Activated CD4-positive, alpha-beta T cell treated with anti-CD3 and anti-CD28 coated beads for 1 hour (primary cell): Measurements from ENCODE around the gene KDM2B.
A peak's percentile ranks its signal among the peaks of the same experiment; 100 is the strongest.

Experiments
- DNase-seq: peaks from one replicate; pipeline ENCODE4 v3.0.0-alpha.2; 2020

Gene KDM2B

DNA sequence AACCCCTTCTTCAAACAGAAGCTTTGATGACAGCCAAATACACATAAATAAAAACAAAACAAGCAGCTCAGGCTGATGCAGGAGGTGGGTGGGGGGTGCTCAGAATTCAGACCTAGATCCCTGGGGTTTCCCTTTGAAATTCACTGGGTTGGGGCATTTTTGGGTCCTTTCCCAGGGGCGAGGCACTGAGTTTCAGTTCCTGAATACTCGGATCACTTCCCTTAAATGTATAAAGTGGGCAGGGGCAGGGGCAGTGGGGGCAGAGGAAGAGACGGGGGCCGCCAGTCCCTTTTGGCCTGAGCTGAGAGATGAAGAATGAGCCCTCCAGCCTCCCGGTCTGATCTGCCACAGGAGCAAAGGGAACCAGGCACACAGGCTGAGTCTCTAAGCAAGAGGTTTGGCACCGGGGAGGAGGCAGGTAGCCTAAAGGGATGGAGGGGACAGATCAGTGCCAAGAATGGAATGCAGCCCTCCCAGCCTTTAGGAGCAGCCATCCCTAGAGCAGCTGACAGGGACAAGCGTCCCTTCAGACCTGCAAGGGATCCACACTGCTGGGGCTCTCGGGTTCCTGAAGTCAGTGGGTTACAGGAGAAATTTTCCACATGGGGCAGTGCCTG, 20.3 kb downstream of the KDM2B start:
- no peak for DNase-seq

DNA sequence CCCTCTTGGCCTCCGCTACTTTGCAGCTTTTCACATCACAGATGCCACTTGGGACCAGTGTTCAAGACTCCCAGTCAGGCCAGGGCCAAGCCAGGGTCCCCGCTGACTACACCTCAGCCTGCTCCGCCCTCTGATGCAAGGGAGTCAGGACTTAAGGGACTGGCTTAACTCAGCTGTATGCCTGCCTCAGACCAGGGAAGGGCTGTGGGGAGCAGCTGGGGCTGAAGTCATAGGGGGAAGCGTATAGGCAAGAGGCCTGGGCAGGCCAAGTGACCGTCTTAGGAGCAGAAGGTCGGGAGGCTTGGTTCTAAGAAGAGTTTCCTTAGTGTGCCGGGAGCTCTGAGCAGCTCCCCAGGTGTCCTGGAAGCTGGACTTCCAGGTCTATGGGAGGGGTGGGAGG, 21.9 kb downstream of the KDM2B start:
- no peak for DNase-seq

DNA sequence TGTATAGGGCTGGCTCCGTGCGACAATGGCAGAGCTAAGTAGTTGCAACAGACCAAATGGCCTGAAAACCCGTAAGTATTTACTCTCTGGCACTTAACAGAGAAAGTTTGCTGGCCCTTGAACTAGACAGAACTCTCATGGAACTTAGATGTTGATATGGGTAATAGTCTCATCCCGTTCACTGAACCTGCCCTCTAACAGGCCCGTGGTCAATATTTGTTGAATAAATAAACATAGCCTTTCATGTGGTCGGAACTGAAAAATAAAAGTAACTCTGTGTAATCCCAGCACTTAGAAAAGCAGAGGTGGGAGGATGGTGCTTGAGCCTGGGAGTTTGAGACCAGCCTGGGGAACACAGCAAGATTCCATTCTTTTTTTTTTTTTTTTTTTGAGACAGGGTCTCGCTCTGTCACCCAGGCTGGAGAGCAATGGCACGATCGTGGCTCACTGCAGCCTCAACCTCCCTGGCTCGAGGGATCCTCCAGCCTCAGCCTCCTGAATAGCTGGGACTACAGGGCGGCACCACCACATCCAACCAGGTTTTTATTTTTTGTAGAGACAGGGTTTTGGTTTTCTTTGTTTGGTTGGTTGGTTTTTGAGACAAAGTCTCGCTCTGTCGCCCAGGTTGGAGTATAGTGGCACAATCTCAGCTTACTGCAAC, 29.7 kb downstream of the KDM2B start:
- no peak for DNase-seq

DNA sequence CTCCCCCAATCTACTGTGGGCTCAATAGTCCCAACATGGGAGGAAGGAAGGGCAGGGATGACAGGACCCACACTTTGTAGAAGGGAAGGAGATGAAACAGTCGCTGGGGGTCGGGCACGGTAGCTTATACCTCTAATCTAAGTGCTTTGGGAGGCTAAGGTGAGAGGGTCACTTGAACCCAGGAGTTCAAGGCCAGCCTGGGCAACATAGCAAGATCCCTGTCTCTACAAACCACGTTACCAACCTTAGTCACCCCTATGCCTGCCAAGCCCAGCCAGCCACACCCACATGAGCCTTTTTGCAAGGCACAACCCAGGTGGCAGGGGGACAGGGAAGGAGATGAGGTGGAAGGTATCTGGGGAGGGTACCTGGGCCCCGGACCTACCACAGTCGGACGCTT, 31.7 kb downstream of the KDM2B start:
- no peak for DNase-seq

DNA sequence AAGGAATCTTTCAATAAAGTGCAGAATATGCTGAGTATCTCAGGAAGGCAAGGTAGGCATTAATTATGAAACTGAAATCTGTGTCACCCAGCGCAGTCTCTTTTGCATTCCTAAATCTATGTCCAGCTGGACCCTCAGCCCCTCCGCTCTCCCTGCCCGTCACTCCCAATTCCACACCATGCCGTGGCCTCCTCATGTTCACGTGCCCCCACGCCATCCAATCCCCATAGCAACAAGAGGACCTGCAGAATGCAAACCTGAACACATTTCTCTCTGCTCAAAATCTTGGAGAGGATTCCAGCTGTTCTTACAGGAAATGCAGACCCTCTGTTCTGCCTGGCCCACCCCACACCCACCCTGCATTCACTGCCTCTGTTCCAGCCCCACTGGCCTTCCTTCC, 35.3 kb downstream of the KDM2B start:
- DNase-seq: no peak

DNA sequence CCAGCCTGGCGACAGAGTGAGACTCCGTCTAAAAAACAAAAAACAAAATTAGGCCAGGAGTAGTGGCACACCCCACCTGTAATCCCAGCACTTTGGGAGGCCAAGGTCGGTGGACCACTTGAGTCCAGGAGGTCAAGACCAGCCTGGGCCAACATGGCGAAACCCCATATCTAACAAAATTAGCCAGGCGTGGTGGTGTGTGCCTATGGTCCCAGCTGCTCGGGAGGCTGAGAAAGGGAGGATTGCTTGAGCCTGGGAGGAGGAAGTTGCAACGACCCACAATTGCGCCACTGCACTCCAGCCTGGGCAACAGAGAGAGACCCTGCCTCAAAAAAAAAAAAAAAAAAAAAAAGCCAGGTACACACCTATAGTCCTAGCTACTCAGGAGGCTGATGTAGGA, 37.0 kb downstream of the KDM2B start:
- DNase-seq: no peak

DNA sequence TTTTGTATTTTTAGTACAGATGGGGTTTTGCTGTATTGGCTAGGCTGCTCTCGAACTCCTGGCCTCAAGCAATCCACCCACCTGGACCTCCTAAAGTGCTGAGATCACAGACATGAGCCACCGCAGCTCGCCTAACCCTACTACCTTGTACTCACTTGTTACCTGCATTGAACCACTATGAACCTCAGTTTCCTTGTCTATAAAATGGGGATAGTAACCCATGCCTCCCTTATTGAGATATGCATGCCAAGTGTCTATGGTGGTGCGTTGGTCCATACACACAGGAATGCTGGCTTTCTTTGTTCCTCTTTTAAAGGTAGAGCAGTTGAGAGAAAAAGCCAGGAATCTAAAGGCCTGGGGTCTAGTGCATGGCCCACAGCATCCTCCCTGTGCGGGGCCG, 40.9 kb downstream of the KDM2B start:
- no peak for DNase-seq

DNA sequence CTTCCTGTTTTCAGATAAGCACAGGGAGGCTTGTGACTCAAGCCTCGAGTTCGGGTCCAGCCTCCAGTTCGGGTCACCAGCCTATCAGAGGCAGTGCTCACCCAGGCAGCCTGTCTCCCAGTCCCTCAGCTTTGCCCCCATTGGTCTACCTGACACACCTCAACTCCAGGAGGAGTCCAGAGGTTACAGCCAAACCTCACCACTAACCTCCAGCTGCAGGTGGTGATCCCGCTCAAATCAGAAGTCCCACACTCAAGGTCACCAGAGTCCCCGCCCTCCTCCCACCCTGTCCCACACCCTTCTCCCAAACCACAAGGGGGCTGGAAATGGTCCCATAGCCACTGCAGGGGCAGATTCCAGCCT, 42.1 kb downstream of the KDM2B start:
- no peak for DNase-seq

DNA sequence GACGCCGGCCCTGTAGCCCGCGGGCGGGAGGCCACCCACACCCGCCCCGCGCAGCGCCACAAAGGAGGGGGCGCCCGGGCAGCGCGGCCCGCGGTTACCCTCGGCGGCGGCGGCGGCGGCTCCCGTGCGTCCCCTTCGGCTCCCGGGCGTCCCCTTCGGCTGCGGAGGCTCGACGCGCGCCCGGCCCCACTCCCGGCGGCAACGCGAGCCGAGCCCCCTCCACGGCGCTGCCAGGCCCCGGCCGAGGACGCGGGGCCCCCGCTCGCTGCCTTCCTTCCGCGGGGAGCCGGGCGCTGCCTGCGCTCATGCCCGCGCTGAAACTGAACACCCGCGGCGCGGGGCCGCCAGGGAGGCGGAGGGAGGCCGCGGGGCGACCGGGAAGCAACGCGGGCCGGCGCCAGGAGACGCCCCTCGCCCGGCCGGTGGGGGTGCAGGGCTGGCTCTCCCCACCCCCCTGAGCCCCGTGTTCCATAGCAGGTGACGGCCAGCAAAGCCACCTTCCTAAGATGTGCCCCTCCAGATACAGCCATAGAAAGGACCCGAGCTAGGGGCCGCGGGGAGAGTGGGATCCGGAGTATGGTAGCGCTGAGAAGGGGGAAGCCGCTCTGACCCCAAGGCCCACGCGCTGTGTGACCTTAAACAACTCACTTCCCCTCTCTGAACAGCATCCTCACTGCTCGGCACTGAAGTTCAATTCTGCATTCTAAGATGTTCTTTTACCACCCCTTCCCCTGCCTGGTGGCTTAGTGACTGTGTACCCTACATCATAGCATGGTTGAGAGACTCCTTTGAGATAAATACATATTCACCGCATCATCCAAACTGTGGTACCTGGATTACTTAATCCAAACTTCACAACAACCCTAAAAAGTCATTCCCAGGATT, 42.8 kb downstream of the KDM2B start:
- DNase-seq: no peak

DNA sequence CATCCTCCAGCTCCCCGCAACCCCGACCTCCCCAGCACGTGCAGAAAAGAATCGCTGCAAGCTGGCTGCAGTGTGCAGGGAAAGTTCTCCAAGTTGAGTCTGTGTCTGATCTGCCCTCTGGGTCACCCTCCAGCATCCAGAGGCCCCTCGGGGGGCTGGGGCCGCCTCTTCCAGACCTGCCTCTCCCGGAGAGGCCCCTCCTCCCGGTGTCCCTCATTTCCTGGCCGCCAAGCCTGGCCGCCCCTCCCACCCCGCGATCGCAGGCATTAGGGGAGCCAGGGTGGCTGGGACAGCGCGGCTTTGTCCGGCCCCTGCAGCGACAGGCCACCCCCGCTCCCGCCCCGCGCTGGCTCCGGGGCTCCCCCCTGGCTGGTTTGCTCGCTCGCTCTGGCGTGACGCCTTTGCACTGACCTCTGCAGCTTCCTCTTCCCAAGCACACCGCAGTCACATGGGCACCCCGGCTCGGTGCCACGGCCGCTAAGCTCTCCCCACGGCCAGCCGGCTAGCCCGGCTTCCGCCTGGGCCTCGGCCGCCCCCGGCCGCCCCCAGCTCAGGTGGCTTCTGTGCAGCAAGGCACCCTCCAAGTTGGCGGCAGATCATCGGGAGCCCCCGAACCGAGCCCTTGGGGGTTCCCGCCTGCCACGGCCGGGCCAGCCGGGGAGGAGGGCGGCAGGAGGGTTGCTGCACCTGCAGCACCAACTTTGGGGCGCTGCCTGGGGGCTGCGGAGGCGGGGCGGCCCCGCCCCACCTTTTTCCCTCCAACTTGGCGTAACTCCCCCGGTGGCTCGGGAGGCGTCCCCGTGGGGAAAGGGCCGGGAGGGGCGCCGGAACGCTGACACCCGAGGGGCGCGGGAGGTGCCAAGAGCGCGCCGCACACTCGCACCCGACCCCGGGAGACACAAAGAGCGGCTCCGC, 43.7 kb downstream of the KDM2B start:
- peak; percentile 15 for DNase-seq

DNA sequence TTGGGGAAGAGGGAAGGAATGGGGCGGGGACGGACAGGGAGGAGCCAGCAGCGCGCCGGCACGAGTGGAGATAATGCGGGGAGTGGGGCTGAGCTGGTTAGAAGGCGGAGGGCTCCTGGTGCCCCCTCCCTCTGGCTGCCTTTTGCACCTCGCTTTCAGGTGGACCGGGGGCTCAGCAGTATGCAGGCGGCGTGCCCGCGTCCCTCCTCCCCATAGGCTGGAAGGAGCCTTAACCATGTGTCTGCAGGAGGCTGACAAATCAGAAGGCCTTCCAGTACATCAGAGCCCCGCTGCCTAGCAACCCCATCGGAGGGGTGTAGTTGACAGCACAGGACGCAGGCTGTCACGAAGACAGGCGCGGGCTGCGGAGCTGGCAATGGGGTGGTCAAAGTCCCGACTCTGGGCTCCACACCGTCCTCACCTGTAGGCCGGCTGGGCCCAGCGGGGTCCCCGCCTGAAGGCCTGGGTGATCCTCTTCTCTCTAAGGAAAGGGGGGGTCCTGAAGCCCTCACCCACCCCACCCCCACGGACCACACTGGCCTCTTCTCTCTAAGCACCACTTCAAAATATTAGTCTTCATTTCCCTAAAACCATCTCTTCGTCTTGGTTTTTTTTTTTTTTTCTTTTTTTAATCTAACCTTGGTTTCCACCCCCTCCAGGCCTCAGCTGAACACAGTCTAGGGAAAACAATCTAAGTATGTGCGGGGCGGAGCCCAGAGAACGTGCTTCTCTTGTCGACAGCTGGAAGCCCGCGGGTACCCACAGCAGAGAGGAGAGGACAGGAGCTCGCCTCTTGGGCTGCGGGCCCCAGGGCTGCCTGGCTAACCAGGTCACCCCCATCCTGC, 44.5 kb downstream of the KDM2B start:
- peak; percentile 50 for DNase-seq

DNA sequence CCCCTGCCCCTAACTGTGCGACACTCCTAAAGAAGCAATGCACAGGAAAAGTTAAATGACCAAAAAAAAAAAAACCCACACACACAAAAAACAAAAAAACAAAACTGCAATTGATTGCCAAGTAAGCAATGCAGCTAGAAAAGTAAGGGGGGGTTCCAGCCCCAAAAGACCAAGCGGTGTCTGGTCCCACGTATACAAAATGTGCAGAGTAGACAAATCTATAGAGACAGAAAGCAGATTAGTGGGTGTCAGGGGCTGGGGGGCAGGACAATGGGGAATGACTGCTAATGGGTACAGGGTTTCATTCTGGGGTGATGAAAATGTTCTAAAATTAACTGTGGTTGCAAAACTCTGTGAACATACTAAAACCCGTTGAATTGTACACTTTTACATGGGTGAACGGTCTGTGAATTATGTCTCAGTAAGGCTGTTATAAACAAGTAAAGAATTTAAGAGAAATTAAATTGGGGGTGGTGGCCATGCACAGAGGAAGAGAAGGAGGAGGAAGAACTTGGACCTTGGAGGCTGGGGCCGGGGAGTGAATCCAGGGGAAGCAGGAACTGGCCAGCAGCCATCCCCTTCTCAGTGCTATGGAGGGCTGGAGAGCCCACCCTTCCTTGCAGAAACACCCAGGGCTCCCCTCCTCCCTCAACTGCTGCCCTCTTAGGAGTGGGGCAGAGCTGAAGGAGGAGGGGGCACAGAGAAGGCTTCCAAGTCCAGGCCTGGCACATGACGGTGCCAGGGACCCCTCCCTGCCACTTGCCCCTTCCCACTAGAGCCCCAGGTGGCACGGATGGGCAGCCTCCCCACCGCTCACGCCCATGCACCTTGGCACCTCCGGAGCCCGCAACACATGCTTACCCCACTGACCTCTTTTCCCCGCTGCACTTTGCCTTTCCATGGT, 45.4 kb downstream of the KDM2B start:
- DNase-seq: no peak

DNA sequence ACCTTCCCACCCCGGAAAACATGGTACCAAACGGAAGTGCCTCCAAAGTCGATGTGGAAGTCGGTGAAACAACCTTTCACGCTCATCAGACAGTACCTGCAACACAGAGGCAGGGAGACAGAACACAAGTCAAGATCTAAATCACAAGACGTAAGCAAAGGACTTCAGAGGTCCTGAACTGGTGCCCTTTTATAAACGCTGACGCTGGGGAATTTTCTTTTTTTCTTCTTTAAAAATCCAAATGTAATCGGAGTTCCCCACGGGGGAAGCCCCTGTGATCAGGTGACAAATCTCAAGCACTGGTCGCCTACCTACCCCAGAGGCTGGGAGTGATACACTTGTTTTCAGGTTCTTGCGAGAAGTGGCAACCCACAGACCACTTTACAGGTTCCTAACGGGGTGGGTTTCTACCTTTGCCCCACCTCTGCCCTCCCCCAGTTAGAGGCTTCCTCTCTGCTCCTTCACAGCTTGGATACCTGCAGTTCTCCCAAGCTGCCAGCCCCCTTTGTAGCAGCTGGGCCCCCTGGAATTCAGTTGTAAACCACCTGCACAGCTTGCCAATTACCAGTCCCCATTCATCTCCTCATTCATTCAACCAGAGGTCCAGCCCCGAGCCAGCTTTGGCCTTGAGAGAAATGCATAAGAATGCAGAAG, 46.2 kb downstream of the KDM2B start:
- peak; percentile 40 for DNase-seq

DNA sequence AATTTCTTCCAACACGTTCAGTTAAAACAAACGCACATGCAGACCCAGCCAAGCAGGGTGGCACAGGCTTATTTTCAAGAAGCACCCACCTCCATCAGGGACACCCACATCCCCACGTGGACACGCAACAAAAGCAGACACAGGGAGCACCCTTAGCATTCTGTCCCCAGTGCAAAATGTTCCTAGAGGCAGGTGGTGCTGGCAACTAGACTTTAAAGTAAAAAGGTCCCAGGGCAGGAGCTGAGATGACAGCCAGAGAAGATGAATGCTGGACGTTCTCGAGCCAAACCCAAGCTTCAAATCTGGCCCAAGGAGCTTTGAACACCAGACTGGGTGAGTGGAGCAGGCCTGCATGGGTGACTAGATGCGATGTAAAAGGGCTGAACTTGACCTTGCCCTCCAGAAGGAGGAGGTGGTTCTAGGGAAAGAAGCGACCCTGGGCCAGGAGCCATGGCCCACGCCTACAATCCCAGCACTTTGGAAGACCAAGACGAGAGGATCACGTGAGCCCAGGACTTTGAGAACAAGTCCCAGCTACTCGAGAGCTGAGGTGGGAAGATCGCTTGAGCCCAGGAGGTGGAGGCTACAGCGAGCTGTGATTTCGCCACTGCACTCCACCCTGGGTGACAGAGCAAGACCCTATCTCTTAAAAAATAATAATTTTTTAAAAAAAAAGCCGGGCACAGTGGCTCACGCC, 47.3 kb downstream of the KDM2B start:
- DNase-seq: no peak

DNA sequence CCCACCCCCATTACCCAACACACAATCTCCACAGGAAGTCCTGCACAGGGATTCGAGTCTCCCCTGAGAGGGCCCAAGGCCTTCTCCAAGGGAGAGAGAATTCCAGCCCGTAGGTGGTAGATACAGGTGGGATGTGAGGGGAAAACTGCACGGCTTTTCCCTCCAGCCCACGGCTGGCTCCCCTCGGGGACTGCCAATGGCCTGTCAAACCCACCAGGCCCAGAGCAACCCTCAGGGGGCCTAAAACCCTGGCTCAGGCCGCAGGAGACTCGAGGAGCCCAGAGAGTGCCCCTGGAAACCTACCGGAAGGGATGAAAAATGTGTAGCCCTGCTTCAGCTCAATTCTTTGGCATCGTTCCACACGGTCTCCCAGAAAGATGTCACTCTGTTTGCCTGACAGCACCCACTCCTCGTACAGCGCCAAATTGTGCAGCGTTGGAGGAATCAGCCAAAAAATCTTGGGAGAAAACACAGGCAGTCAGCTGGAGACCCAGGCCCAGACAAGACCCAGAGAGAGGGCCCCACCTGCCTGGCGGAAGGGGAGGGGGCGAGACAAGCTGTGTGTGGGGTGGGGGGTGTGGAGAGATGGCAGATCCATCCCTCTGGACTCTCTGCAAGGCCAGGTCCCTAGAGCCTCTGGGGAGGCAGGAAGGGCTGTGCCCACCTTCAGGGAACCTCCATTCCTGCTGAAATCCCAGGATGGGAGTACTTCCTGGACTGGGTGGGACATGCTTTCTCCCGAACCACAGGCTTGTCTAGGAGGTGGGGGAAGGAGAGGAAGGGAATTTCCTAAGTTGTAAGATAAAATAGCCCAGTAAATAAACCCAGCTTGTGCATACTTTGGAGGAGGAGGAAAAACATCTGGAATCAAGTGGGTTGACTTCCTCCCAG, 48.1 kb downstream of the KDM2B start:
- DNase-seq: no peak

DNA sequence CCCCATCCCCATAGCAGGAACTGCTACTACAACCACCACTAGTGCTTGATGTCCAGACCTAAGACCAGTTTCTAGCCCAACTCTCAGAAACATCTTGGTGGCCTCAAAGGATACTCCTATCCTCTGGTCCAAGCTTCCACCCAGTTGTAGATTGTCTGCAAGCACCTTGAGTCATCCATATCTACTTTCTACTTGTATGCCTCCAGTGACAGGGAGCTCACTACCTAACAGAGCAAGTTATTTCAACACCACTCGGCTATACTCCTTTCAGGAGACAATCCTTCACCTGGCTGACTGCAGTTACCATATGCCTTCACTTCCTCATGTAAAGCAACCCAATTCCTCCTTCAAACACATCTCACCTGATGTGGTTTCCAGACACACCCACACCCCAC, 49.5 kb downstream of the KDM2B start:
- DNase-seq: no peak

DNA sequence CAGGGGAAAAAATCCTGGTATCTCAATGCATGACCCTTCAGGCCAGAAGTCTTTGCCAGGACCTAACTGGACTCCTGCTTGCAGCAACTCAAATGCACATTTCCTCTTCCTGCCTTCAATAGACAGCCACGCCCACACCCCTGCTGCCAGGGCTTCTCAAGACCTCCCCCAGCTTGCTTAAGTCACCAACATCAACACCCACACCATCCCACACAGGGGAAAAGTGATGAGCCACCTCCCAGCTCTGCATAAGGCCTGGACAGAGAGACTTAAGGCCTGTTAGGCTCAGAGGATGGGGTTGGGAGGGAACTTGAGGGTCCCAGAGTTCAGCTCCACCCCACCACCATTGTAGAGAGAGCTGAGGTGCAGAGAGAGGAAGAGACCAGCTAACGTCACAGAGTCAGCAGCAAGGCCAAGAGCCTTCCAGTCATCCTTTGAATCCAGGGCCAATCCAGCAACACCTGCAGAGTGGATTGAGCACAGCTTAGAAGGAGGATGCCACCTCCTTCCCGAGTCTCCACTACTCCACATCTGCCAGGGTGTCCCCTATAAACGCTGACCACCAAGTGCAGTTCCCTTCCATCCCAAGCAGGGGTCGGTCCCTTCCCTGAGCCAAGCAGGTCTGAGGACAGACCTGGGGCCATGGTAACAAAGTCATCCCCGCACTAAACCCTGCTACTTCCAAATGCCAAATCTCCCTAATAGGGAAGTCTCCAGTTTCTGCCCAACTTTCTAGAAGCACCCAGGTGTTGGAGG, 50.0 kb downstream of the KDM2B start:
- peak; percentile 52 for DNase-seq

DNA sequence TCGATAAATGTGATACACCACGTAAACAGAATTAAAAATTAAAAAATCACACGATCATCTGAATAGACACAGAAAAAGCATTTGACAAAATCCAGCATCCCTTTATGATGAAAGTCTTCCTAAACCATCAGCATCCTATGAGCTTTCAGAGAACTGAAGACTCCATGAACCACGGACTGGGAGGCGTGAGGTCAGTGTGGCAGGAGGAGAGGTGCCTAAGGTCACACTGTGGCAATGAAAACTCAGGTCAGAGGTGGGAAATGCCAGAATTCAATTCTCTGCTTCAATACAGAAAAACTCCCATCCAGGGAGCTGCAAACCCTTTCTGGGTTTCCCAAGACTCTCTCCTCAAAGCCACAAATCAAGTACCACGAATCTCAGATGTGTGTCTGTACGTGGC, 51.6 kb downstream of the KDM2B start:
- DNase-seq: no peak
